Prostate gland (tissue), 2 donors: ENCODE measurements around the gene SUSD3. TPM values are rescaled to one million over a fixed set of nuclear protein-coding genes. Genes with fewer than 3 reads are reported as not detected.

ENCODE experiments used
- DNase-seq: peaks from one replicate; pipeline ENCODE4 v3.0.0-alpha.2; 2019; ENCODE audit warnings: low spot score
- H3K27ac ChIP-seq, 2 donors: fragments of 200-600 bp; sonication (generic); 2 replicates each; pipeline ENCODE4 v1.5.1; 2017 to 2019
- H3K27me3 ChIP-seq: fragments of 200-600 bp; sonication (generic); replicated peaks from 2 replicates; pipeline ENCODE4 v1.5.1; 2019; ENCODE audit not compliant: insufficient read depth
- H3K36me3 ChIP-seq, 2 donors: fragments of 200-600 bp; sonication (generic); 1 replicate in 1 of 2; 2 replicates in 1 of 2; pipeline versions ENCODE4 v1.5.1 to v1.8.1; 2017 to 2019
- H3K4me1 ChIP-seq: fragments of 200-600 bp; sonication (generic); replicated peaks from 2 replicates; pipeline ENCODE4 v1.5.1; 2019
- H3K4me3 ChIP-seq, 2 donors: fragments of 200-600 bp; sonication (generic); 2 replicates each; pipeline ENCODE4 v1.5.1; 2017 to 2019
- H3K9me3 ChIP-seq: fragments of 200-600 bp; sonication (generic); 2 replicates; pipeline ENCODE4 v1.5.1; 2017
- POLR2A ChIP-seq: fragments of 450-650 bp; IDR thresholded peaks from one replicate; pipeline ENCODE4 v1.6.1; 2016; ENCODE audit warnings: antibody characterized with exemption, mild to moderate bottlenecking
- POLR2AphosphoS5 ChIP-seq: sonication (generic); formaldehyde crosslinking; IDR thresholded peaks from one replicate; pipeline ENCODE4 v1.6.1; 2017; ENCODE audit warnings: antibody characterized with exemption
- WGBS: methylation state at CpG from one replicate; pipeline ENCODE4 v1.1.5; 2018; 5-methylcytosine and 5-hydroxymethylcytosine counted together
- intact Hi-C: fragments of 100-400 bp; cut with DNase I; formaldehyde crosslinking; loops from one replicate; pipeline ENCODE4 v1.14.2; 2022
- total RNA-seq, 2 donors: library from RNA; depleted of rRNA; stranded (reverse); fragments of >200 nt; gene quantifications; one replicate each; pipeline ENCODE4 v1.1.0, GENCODE V29; 2016
- TF ChIP-seq, protein P1 (sequence below), 4 experiments: fragments of 200-600 bp in 2 of 4; fragments of 450-650 bp in 2 of 4; sonication (generic) in 2 of 4; IDR thresholded peaks; 1 replicate in 3 of 4; 2 replicates in 1 of 4; pipeline ENCODE4 v1.5.1; 2016 to 2019; ENCODE audit warnings: antibody characterized with exemption in 4 of 4, mild to moderate bottlenecking in 2 of 4, moderate library complexity in 2 of 4

Gene SUSD3
- total RNA-seq, 2 donors from 2014 or later, result 2.2 to 471 TPM

DNA sequence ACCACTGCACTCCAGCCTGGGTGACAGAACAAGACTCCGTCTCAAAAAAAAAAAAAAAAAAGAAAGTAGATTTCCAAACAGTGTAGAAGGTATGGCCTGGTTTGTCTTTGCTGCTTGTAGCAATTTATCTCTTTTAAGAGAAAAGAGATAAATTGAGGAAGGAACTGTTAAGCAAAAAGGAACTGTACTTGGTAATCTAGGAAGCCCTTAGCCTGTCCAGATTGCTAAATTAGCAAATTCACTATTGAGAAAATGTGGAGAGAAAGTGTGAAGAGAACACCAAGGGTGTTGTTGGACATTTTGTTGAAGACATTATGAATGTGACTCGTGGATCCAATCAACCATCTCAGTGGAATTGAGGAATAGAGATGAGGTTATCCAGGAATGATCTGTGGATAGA, 13.0 kb upstream of the SUSD3 start:
- no peaks in the 10 kb centered on the region for H3K9me3 ChIP-seq
- no peak for DNase-seq
- H3K36me3 ChIP-seq, result no peaks in the 10 kb centered on the region
- H3K27me3 ChIP-seq, result no peaks in the 10 kb centered on the region
- H3K27ac ChIP-seq, result no peak overlapping the region
- no peaks in the 10 kb centered on the region for H3K4me1 ChIP-seq
- WGBS, result 85% methylated on average over 2 of the region's 2 CpGs
- H3K4me3 ChIP-seq, result no peak overlapping the region
- TF ChIP-seq POLR2A, result no peak
- TF ChIP-seq POLR2AphosphoS5, result no peak
- TF ChIP-seq, protein P1, sequence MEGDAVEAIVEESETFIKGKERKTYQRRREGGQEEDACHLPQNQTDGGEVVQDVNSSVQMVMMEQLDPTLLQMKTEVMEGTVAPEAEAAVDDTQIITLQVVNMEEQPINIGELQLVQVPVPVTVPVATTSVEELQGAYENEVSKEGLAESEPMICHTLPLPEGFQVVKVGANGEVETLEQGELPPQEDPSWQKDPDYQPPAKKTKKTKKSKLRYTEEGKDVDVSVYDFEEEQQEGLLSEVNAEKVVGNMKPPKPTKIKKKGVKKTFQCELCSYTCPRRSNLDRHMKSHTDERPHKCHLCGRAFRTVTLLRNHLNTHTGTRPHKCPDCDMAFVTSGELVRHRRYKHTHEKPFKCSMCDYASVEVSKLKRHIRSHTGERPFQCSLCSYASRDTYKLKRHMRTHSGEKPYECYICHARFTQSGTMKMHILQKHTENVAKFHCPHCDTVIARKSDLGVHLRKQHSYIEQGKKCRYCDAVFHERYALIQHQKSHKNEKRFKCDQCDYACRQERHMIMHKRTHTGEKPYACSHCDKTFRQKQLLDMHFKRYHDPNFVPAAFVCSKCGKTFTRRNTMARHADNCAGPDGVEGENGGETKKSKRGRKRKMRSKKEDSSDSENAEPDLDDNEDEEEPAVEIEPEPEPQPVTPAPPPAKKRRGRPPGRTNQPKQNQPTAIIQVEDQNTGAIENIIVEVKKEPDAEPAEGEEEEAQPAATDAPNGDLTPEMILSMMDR (IDR thresholded peaks at IDR 0.05), result no peak
- intact Hi-C loops, result no loop called here

DNA sequence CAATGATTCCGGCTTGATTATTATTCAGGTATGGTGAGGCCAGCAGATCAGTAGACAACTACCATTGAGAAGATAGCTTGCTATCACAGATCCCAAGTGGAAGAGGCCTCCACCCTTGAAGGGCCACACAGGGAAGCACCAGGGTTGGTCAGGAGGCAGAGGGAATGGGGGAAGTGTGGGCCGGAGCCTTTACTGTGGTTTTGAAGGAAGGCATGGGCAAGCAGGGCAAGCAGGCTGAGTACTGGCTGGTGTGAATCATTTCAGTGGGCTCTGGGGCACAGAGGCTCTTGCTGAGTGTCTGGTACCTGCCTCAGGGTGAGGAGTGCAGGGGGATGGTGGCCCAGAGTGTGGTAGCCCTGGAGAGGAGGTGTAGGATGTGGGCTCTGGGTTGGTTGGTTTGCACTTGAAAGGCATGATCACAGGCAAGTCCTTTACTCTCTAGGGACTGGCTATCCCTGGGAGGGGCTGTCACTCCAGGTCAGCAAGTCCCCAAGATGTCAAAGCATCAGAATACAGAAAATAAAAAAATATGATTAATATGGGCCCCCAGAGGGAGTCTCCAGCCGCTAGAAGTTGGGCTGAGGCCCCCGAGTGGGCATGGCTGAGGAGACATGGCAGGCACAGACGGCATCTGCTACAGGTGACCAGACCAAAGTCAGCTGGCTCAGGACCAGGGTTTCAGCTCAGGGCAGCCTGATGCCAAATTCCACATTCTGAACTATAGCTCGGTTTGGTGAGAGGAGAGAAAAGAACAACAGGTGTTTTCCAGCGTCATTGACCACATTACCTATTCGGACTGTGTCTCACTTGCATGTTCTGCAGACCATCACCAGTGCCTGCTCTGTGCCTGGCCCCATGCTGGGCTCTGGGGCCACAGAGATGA, 9.7 kb upstream of the SUSD3 start:
- no peak for DNase-seq
- Histone ChIP-seq H3K4me3 (no peak overlapping the region), H3K9me3 (no peaks in the 10 kb centered on the region), H3K27me3 (no peaks in the 10 kb centered on the region), H3K4me1 (no peaks in the 10 kb centered on the region), H3K27ac (no peak overlapping the region), H3K36me3 (no peaks in the 10 kb centered on the region)
- intact Hi-C loops, result no loop called here
- no peak for TF ChIP-seq POLR2AphosphoS5
- no peak for TF ChIP-seq POLR2A
- TF ChIP-seq, protein P1 (IDR thresholded peaks at IDR 0.05), result no peak
- 84% methylated on average over 8 of the region's 8 CpGs for WGBS

DNA sequence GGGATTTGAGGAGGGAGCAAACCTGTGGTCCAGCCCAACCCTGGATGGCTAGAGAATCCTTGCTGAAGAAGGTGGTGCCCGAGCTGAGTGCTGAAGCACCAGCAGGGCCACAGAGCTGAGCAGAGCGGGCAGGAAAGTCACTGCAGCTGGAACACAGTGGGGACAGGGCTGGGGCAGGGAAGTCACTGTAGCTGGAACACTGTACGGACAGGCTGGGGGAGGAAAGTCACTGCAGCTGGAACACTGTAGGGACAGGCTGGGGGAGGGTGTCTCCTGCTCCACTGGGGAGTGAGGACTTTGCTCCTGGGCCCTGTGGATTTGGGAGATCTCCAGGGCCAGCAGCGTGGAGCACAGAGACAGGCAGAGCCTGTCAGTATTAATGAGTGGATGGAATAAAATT, 9.0 kb upstream of the SUSD3 start:
- intact Hi-C loops, result no loop called here
- no peak overlapping the region for H3K27ac ChIP-seq
- H3K36me3 ChIP-seq, result no peaks in the 10 kb centered on the region
- WGBS, result 91% methylated on average over 4 of the region's 4 CpGs
- DNase-seq, result no peak
- no peaks in the 10 kb centered on the region for H3K9me3 ChIP-seq
- H3K4me1 ChIP-seq, result no peaks in the 10 kb centered on the region
- TF ChIP-seq, protein P1 (IDR thresholded peaks at IDR 0.05), result no peak
- no peak for TF ChIP-seq POLR2A
- TF ChIP-seq POLR2AphosphoS5, result no peak
- no peak overlapping the region for H3K4me3 ChIP-seq
- no peaks in the 10 kb centered on the region for H3K27me3 ChIP-seq

DNA sequence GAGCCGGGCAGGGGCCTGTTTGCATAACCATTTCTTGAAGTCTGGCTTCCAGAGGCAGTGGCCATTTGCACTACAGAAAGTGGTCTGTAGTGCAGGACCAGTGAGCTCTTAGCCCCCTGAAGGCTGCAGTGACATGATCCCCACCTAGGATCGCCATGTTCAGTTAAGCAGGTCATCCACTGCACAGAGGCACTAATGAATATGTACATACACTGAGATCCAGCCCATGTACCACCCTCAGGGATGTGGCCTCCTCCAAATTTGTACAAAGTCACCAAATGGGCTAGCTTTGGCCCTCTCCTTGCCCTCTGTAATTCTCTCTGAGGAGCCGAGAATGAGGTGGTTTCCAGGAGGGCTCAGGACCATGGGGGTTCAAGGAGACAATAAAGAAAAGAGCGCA, 8.3 kb upstream of the SUSD3 start:
- 92% methylated on average over 4 of the region's 4 CpGs for WGBS
- DNase-seq, result no peak
- TF ChIP-seq POLR2AphosphoS5 (no peak), POLR2A (no peak)
- TF ChIP-seq, protein P1 (IDR thresholded peaks at IDR 0.05), result no peak

DNA sequence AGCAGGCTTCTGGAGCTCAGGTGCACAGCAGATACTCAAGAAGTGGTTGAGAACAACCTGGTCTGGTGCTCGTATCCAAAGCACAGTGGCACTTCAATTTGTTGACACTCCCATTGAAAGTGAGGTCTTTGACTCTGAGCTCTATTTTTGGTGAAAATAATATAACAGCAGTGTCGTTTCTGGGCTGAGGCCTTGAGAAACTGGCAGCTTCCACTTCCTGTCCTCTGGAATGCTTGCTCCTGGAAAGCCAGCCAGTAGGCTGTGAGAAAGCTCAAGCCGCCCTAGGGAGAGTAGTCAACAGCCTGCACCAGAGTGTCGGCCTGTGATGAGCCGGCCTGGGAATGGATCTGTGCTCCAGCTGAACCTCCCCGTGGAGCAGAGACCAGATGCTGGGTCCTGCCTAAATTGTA, 6.8 kb upstream of the SUSD3 start:
- no peak overlapping the region for H3K27ac ChIP-seq
- 47% methylated on average over 6 of the region's 6 CpGs for WGBS
- DNase-seq, result no peak

More for the DNA sequence above, 8.3 kb upstream of the SUSD3 start:
- Histone ChIP-seq H3K27me3 (no peaks in the 10 kb centered on the region), H3K36me3 (no peaks in the 10 kb centered on the region), H3K4me1 (no peaks in the 10 kb centered on the region), H3K4me3 (no peak overlapping the region), H3K27ac (no peak overlapping the region), H3K9me3 (no peaks in the 10 kb centered on the region)
- intact Hi-C loops, result no loop called here

More for the DNA sequence above, 6.8 kb upstream of the SUSD3 start:
- no peaks in the 10 kb centered on the region for H3K36me3 ChIP-seq
- no peak for TF ChIP-seq POLR2A
- no peak for TF ChIP-seq POLR2AphosphoS5
- intact Hi-C loops, result no loop called here
- H3K4me1 ChIP-seq, result no peaks in the 10 kb centered on the region
- H3K9me3 ChIP-seq, result no peaks in the 10 kb centered on the region
- no peaks in the 10 kb centered on the region for H3K27me3 ChIP-seq
- no peak overlapping the region for H3K4me3 ChIP-seq
